K562 (cell line): ENCODE data around the gene USP49. TPM values are rescaled to one million over a fixed set of nuclear protein-coding genes. Genes with fewer than 3 reads are reported as not detected.

Source experiments
- ARID1B ChIP-seq: fragments of 450-650 bp; IDR thresholded peaks from 2 replicates; pipeline ENCODE4 v1.6.1; 2016; ENCODE audit warnings: antibody characterized with exemption, mild to moderate bottlenecking, inconsistent platforms
- GTF2F1 ChIP-seq: IDR thresholded peaks from 2 replicates; pipeline ENCODE4 v1.6.1; 2011; ENCODE audit warnings: low read depth, low read length, improper control_type of control experiment
- HNRNPUL1 ChIP-seq: fragments of 200-400 bp; formaldehyde crosslinking; IDR thresholded peaks from 2 replicates; pipeline ENCODE4 v1.6.1; 2017; ENCODE audit warnings: low read length
- JUN ChIP-seq, 2 experiments: sonication (generic) in 1 of 2; formaldehyde crosslinking in 1 of 2; IDR thresholded peaks; 2 replicates each; pipeline versions ENCODE4 v1.6.1 to v1.8.0; 2012 to 2022; ENCODE audit warnings: borderline replicate concordance in 2 of 2, mild to moderate bottlenecking in 2 of 2, improper control_type of control experiment in 1 of 2, low read depth in 1 of 2, low read length in 1 of 2, missing genetic modification reagents in 1 of 2
- NR4A1 ChIP-seq, 2 experiments: fragments of 250-450 bp in 1 of 2; fragments of 450-650 bp in 1 of 2; sonication (Bioruptor Pico) in 1 of 2; IDR thresholded peaks; 2 replicates each; pipeline versions ENCODE4 v1.4.0 to v1.6.1; 2016 to 2020; ENCODE audit warnings: mild to moderate bottlenecking in 2 of 2, missing compliant biosample characterization in 1 of 2, missing genetic modification characterization in 1 of 2, moderate library complexity in 1 of 2
- SMARCA4 ChIP-seq: fragments of 450-650 bp; IDR thresholded peaks from 2 replicates; pipeline ENCODE4 v1.6.1; 2016
- polyA plus RNA-seq, 8 experiments: library from polyadenylated mRNA; depleted of rRNA in 4 of 8; stranded (reverse) in 5 of 8; unstranded in 3 of 8; fragments of >200 nt; fragmentation: Nextera tagmentation in 2 of 8; fragmentation: Illumina TruSeq in 1 of 8; extraction: Ambion mirVana in 2 of 8; extraction: Trizol in 1 of 8; gene quantifications; 2 replicates each; pipeline versions ENCODE4 v1.2.1 to v1.2.3, GENCODE V29; 2011 to 2014; ENCODE audit warnings: inconsistent platforms in 1 of 8, missing spikeins in 1 of 8
- total RNA-seq, 7 experiments: library from RNA; depleted of rRNA in 6 of 7; stranded (reverse); fragments of >200 nt in 6 of 7; fragmentation: Illumina TruSeq in 2 of 7; extraction: Trizol in 2 of 7; gene quantifications; 2 replicates each; pipeline versions ENCODE4 v1.2.1 to v1.2.3, GENCODE V29; 2011 to 2021; ENCODE audit warnings: low replicate concordance in 1 of 7
- TF ChIP-seq, protein P1 (sequence below), 2 experiments: fragments of 450-650 bp in 1 of 2; sonication (generic) in 1 of 2; formaldehyde crosslinking in 1 of 2; IDR thresholded peaks; 2 replicates each; pipeline versions ENCODE4 v1.7.1 to v1.9.0; 2016 to 2022; ENCODE audit warnings: inconsistent platforms in 1 of 2, mild to moderate bottlenecking in 1 of 2, missing genetic modification reagents in 1 of 2
- TF ChIP-seq, protein P2 (sequence below): fragments of 450-650 bp; IDR thresholded peaks from 2 replicates; pipeline ENCODE4 v1.6.1; 2018; ENCODE audit not compliant: partially characterized antibody
- TF ChIP-seq, protein P3 (sequence below): IDR thresholded peaks from 3 replicates; pipeline ENCODE4 v1.6.1; 2011; ENCODE audit warnings: borderline replicate concordance, mild to moderate bottlenecking, moderate library complexity; ENCODE audit not compliant: insufficient read length; ENCODE audit errors: extremely low read depth

USP49 gene
- total and polyA plus RNA-seq, 9 of the 15 experiments (the other 6 are each of a cell fraction or from before 2014, with no cell fraction given), result 1.0 to 9.9 (median 6.5) TPM

DNA sequence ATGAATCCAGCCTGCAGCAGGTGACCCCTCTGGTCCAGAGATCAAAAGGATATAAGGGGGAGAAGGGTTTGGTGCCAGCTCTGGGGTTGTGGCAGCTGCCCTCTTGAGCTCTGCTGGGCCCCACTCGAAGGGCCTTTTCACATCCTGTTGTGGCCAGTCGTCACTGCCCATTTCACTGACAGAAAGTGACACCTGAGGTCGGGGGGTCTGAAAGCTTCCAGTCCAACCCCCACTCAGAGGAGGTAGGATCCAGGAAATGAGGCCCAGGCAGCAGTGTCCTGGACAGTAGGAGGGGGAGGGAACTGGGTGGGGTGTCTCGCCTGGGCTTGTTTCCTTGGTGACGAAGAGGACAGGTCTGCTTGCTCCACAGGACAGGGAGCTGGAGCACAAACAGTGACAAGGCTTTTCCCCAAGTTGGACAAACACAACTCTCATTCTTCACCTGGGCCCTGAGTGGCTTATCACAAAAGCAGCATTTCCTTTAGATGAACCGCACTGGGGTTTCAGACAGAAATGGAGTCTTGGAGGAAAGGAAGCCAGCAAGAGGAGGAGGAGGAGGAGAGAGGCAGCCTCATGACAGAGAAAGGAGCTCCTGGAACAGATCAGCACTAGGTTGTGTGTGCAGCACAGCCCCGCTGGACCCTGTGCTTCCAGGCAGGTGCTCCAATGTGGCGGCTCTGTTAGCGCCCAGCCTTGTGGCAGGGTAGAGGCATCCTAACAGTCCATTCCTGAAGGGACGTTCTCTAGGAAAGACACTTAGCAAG lies 126.4 kb downstream of the USP49 start (continued):
- TF ChIP-seq, protein P1, sequence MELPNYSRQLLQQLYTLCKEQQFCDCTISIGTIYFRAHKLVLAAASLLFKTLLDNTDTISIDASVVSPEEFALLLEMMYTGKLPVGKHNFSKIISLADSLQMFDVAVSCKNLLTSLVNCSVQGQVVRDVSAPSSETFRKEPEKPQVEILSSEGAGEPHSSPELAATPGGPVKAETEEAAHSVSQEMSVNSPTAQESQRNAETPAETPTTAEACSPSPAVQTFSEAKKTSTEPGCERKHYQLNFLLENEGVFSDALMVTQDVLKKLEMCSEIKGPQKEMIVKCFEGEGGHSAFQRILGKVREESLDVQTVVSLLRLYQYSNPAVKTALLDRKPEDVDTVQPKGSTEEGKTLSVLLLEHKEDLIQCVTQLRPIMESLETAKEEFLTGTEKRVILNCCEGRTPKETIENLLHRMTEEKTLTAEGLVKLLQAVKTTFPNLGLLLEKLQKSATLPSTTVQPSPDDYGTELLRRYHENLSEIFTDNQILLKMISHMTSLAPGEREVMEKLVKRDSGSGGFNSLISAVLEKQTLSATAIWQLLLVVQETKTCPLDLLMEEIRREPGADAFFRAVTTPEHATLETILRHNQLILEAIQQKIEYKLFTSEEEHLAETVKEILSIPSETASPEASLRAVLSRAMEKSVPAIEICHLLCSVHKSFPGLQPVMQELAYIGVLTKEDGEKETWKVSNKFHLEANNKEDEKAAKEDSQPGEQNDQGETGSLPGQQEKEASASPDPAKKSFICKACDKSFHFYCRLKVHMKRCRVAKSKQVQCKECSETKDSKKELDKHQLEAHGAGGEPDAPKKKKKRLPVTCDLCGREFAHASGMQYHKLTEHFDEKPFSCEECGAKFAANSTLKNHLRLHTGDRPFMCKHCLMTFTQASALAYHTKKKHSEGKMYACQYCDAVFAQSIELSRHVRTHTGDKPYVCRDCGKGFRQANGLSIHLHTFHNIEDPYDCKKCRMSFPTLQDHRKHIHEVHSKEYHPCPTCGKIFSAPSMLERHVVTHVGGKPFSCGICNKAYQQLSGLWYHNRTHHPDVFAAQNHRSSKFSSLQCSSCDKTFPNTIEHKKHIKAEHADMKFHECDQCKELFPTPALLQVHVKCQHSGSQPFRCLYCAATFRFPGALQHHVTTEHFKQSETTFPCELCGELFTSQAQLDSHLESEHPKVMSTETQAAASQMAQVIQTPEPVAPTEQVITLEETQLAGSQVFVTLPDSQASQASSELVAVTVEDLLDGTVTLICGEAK (IDR thresholded peaks at IDR 0.05), result no peak
- TF ChIP-seq, protein P1 (CRISPR knock-in tag; IDR thresholded peaks at IDR 0.05), result no peak
- TF ChIP-seq GTF2F1 (no peak), ARID1B (peak; percentile 48), NR4A1 (CRISPR knock-in tag; IDR thresholded peaks at IDR 0.05) (no peak), NR4A1 (tag; IDR thresholded peaks at IDR 0.05) (no peak), HNRNPUL1 (no peak), JUN (IDR thresholded peaks at IDR 0.05; ENCODE audit: borderline replicate concordance, low read depth, low read length) (0 out of 2 replicates have a peak, but pooled peaks have one; percentile 33), JUN (CRISPR knock-in tag; IDR thresholded peaks at IDR 0.05; ENCODE audit: borderline replicate concordance) (no peak), SMARCA4 (peak; percentile 48; the same call in 1 of the 2 replicates)
- TF ChIP-seq, protein P2, sequence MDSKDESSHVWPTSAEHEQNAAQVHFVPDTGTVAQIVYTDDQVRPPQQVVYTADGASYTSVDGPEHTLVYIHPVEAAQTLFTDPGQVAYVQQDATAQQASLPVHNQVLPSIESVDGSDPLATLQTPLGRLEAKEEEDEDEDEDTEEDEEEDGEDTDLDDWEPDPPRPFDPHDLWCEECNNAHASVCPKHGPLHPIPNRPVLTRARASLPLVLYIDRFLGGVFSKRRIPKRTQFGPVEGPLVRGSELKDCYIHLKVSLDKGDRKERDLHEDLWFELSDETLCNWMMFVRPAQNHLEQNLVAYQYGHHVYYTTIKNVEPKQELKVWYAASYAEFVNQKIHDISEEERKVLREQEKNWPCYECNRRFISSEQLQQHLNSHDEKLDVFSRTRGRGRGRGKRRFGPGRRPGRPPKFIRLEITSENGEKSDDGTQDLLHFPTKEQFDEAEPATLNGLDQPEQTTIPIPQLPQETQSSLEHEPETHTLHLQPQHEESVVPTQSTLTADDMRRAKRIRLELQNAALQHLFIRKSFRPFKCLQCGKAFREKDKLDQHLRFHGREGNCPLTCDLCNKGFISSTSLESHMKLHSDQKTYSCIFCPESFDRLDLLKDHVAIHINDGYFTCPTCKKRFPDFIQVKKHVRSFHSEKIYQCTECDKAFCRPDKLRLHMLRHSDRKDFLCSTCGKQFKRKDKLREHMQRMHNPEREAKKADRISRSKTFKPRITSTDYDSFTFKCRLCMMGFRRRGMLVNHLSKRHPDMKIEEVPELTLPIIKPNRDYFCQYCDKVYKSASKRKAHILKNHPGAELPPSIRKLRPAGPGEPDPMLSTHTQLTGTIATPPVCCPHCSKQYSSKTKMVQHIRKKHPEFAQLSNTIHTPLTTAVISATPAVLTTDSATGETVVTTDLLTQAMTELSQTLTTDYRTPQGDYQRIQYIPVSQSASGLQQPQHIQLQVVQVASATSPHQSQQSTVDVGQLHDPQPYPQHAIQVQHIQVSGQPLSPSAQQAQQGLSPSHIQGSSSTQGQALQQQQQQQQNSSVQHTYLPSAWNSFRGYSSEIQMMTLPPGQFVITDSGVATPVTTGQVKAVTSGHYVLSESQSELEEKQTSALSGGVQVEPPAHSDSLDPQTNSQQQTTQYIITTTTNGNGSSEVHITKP, result peak; percentile 20
- TF ChIP-seq, protein P3, sequence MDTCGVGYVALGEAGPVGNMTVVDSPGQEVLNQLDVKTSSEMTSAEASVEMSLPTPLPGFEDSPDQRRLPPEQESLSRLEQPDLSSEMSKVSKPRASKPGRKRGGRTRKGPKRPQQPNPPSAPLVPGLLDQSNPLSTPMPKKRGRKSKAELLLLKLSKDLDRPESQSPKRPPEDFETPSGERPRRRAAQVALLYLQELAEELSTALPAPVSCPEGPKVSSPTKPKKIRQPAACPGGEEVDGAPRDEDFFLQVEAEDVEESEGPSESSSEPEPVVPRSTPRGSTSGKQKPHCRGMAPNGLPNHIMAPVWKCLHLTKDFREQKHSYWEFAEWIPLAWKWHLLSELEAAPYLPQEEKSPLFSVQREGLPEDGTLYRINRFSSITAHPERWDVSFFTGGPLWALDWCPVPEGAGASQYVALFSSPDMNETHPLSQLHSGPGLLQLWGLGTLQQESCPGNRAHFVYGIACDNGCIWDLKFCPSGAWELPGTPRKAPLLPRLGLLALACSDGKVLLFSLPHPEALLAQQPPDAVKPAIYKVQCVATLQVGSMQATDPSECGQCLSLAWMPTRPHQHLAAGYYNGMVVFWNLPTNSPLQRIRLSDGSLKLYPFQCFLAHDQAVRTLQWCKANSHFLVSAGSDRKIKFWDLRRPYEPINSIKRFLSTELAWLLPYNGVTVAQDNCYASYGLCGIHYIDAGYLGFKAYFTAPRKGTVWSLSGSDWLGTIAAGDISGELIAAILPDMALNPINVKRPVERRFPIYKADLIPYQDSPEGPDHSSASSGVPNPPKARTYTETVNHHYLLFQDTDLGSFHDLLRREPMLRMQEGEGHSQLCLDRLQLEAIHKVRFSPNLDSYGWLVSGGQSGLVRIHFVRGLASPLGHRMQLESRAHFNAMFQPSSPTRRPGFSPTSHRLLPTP, result no peak
